Loucy (cell line): ENCODE data around the gene HPD.
"Not testable (repeated sequence)": the region's sequence is repeated elsewhere in the genome, so short reads cannot be mapped to it uniquely, and the experiment has no call there.

Experiments used
- H2AFZ ChIP-seq: fragments of 200-600 bp; sonication (generic); 2 replicates; pipeline ENCODE4 v1.6.0; 2016; ENCODE audit warnings: antibody characterized with exemption, mild to moderate bottlenecking, low read length, moderate library complexity
- H3F3A ChIP-seq: fragments of 200-600 bp; 2 replicates; pipeline ENCODE4 v1.6.0; 2016; ENCODE audit warnings: antibody characterized with exemption, low read depth, mild to moderate bottlenecking
- H3K27me3 ChIP-seq: fragments of 200-600 bp; sonication (generic); 2 replicates; pipeline ENCODE4 v1.6.1; 2014; ENCODE audit warnings: low read length, mild to moderate bottlenecking; ENCODE audit not compliant: insufficient read depth, poor library complexity, severe bottlenecking
- H3K36me3 ChIP-seq: fragments of 200-600 bp; sonication (generic); 2 replicates; pipeline ENCODE4 v1.6.1; 2016; ENCODE audit warnings: low read length; ENCODE audit not compliant: insufficient read depth
- H3K4me1 ChIP-seq: fragments of 200-600 bp; sonication (generic); 2 replicates; pipeline ENCODE4 v1.5.1; 2014; ENCODE audit warnings: low read length, mild to moderate bottlenecking; ENCODE audit not compliant: insufficient read depth, poor library complexity, severe bottlenecking
- H3K4me2 ChIP-seq: fragments of 200-600 bp; sonication (generic); 2 replicates; pipeline ENCODE4 v1.6.0; 2014; ENCODE audit warnings: antibody characterized with exemption, low read length, low read depth, mild to moderate bottlenecking; ENCODE audit not compliant: poor library complexity, severe bottlenecking
- H3K4me3 ChIP-seq: fragments of 200-600 bp; sonication (generic); 2 replicates; pipeline ENCODE4 v1.5.1; 2014; ENCODE audit warnings: low read length, mild to moderate bottlenecking, mixed read lengths; ENCODE audit not compliant: poor library complexity, severe bottlenecking
- H3K79me2 ChIP-seq: fragments of 200-600 bp; sonication (generic); 2 replicates; pipeline ENCODE4 v1.6.1; 2014; ENCODE audit warnings: low read length; ENCODE audit not compliant: insufficient read depth
- H3K9ac ChIP-seq: fragments of 200-600 bp; sonication (generic); 2 replicates; pipeline ENCODE4 v1.6.0; 2014; ENCODE audit warnings: mild to moderate bottlenecking, low read depth, low read length, moderate library complexity; ENCODE audit not compliant: poor library complexity, severe bottlenecking
- H3K9me2 ChIP-seq: fragments of 200-600 bp; sonication (generic); replicated peaks from 2 replicates; pipeline ENCODE4 v1.6.1; 2016; ENCODE audit warnings: low read depth, low read length, mixed read lengths
- H3K9me3 ChIP-seq: fragments of 200-600 bp; sonication (generic); 2 replicates; pipeline ENCODE4 v1.6.1; 2014; ENCODE audit warnings: mild to moderate bottlenecking, antibody characterized with exemption, low read length, low read depth; ENCODE audit not compliant: insufficient read depth
- H4K20me1 ChIP-seq: fragments of 200-600 bp; sonication (generic); 2 replicates; pipeline ENCODE4 v1.6.0; 2014; ENCODE audit warnings: antibody characterized with exemption, low read length, mild to moderate bottlenecking; ENCODE audit not compliant: insufficient read depth, poor library complexity, severe bottlenecking
- CTCF ChIP-seq: fragments of 200-600 bp; sonication (generic); conservative IDR thresholded peaks from 2 replicates; pipeline ENCODE4 v1.5.1; 2014; ENCODE audit warnings: mild to moderate bottlenecking, antibody characterized with exemption, low read length
- EZH2phosphoT487 ChIP-seq: fragments of 200-600 bp; IDR thresholded peaks from 2 replicates; pipeline ENCODE4 v1.6.1; 2018; ENCODE audit warnings: antibody characterized with exemption, mild to moderate bottlenecking, moderate library complexity, borderline replicate concordance

HPD gene

GRCh38 chr12:121883315-121883660, 24.6 kb upstream of the HPD start:
- H3K9me3 ChIP-seq, result no peaks in the 10 kb centered on the region
- no peaks in the 10 kb centered on the region for H3K9me2 ChIP-seq
- TF ChIP-seq EZH2phosphoT487 (no peak), CTCF (no peak)
- H2AFZ ChIP-seq, result no peak overlapping the region
- H3K4me3 ChIP-seq, result no peak overlapping the region
- peaks cover 58% of the 10 kb centered on the region for H3K27me3 ChIP-seq
- no peak overlapping the region for H3K9ac ChIP-seq
- H3K4me2 ChIP-seq, result no peak overlapping the region
- H4K20me1 ChIP-seq, result no peaks in the 10 kb centered on the region
- H3F3A ChIP-seq, result no peaks in the 10 kb centered on the region
- H3K36me3 ChIP-seq, result no peaks in the 10 kb centered on the region
- H3K4me1 ChIP-seq, result peaks cover 7% of the 10 kb centered on the region
- no peaks in the 10 kb centered on the region for H3K79me2 ChIP-seq

- not testable (repeated sequence) for H3K9me3 ChIP-seq, H3K4me2 ChIP-seq, H2AFZ ChIP-seq, H3K36me3 ChIP-seq, H3F3A ChIP-seq, H3K27me3 ChIP-seq, H3K4me3 ChIP-seq, H3K4me1 ChIP-seq, H4K20me1 ChIP-seq, H3K79me2 ChIP-seq, H3K9ac ChIP-seq, H3K9me2 ChIP-seq
Observed at GRCh38 chr12:121876080-121876447, 17.4 kb upstream of the HPD start.

GRCh38 chr12:121875582-121875981, 16.9 kb upstream of the HPD start:
- Histone ChIP-seq H3F3A (no peaks in the 10 kb centered on the region), H3K9ac (no peak overlapping the region), H3K4me2 (no peak overlapping the region), H3K79me2 (no peaks in the 10 kb centered on the region), H3K9me3 (no peaks in the 10 kb centered on the region), H3K36me3 (no peaks in the 10 kb centered on the region), H2AFZ (no peak overlapping the region), H3K27me3 (no peaks in the 10 kb centered on the region), H4K20me1 (no peaks in the 10 kb centered on the region), H3K9me2 (no peaks in the 10 kb centered on the region), H3K4me3 (no peak overlapping the region), H3K4me1 (peaks cover 4% of the 10 kb centered on the region)
- no peak for TF ChIP-seq EZH2phosphoT487
- TF ChIP-seq CTCF, result no peak

GRCh38 chr12:121874071-121874470, 15.4 kb upstream of the HPD start:
- no peaks in the 10 kb centered on the region for H4K20me1 ChIP-seq
- no peak overlapping the region for H2AFZ ChIP-seq
- no peaks in the 10 kb centered on the region for H3K9me2 ChIP-seq
- no peak overlapping the region for H3K4me2 ChIP-seq
- no peaks in the 10 kb centered on the region for H3K9me3 ChIP-seq
- TF ChIP-seq CTCF (no peak), EZH2phosphoT487 (no peak)
- no peaks in the 10 kb centered on the region for H3F3A ChIP-seq
- no peaks in the 10 kb centered on the region for H3K79me2 ChIP-seq
- H3K9ac ChIP-seq, result no peak overlapping the region
- H3K4me1 ChIP-seq, result peaks cover 4% of the 10 kb centered on the region
- no peaks in the 10 kb centered on the region for H3K27me3 ChIP-seq
- no peak overlapping the region for H3K4me3 ChIP-seq
- no peaks in the 10 kb centered on the region for H3K36me3 ChIP-seq
